Peyer's patch (tissue), 4 donors: ENCODE results near the gene CST4.

Source experiments
- CTCF ChIP-seq, 6 experiments: fragments of 450-650 bp in 4 of 6; fragments of 200-600 bp in 2 of 6; sonication (generic) in 1 of 6; IDR thresholded peaks; one replicate each; pipeline ENCODE4 v1.5.1; 2017 to 2019; ENCODE audit warnings: antibody characterized with exemption in 6 of 6, mild to moderate bottlenecking in 3 of 6, moderate library complexity in 1 of 6
- POLR2A ChIP-seq, 2 donors: fragments of 450-650 bp; IDR thresholded peaks; one replicate each; pipeline ENCODE4 v1.5.1; 2017; ENCODE audit warnings: antibody characterized with exemption in 2 of 2, mild to moderate bottlenecking in 2 of 2, moderate library complexity in 2 of 2

- TF ChIP-seq POLR2A (IDR thresholded peaks at IDR 0.05) (no peak), CTCF (IDR thresholded peaks at IDR 0.05) (no peak)
These were observed 19.0 kb downstream of the CST4 start for GRCh38 chr20:23669866-23670265.
